Keratinocyte (primary cell): ENCODE results near the gene TTLL6. TPM values are rescaled to one million over a fixed set of nuclear protein-coding genes. Genes with fewer than 3 reads are reported as not detected.

Experiments
- DNase-seq: peaks from one replicate; pipeline ENCODE4 v3.0.0-alpha.2; 2011; ENCODE audit warnings: low read depth, missing footprints, low spot score
- FAIRE-seq: peaks from 2 replicates; lab custom pipeline; 2011; peaks lifted over from hg19 to GRCh38; lab: Jason Lieb, UNC
- H2AFZ ChIP-seq: 2 replicates; pipeline ENCODE4 v1.6.0; 2012; ENCODE audit warnings: low read length, control low read depth, inconsistent platforms; ENCODE audit not compliant: control insufficient read depth
- H3K27ac ChIP-seq: 2 replicates; pipeline ENCODE4 v1.5.1; 2011; ENCODE audit warnings: low read length; ENCODE audit not compliant: control insufficient read depth, insufficient read depth
- H3K27me3 ChIP-seq: 3 replicates; pipeline ENCODE4 v1.6.0; 2011; ENCODE audit warnings: low read length; ENCODE audit not compliant: control insufficient read depth, insufficient read depth; ENCODE audit errors: extremely low read depth
- H3K36me3 ChIP-seq, 2 experiments: 2 replicates in 1 of 2; 3 replicates in 1 of 2; pipeline ENCODE4 v1.5.1; 2011; ENCODE audit warnings: low read length in 2 of 2, mild to moderate bottlenecking in 1 of 2; ENCODE audit not compliant: control insufficient read depth in 2 of 2, insufficient read depth in 2 of 2; ENCODE audit errors: extremely low read depth in 1 of 2
- H3K4me1 ChIP-seq: 3 replicates; pipeline ENCODE4 v1.5.1; 2011; ENCODE audit warnings: low read length; ENCODE audit not compliant: control insufficient read depth, insufficient read depth; ENCODE audit errors: extremely low read depth
- H3K4me2 ChIP-seq: 3 replicates; pipeline ENCODE4 v1.6.0; 2011; ENCODE audit warnings: low read depth, low read length; ENCODE audit not compliant: control insufficient read depth, insufficient read depth; ENCODE audit errors: extremely low read depth
- H3K4me3 ChIP-seq, 3 experiments: fragments of 200-600 bp in 1 of 3; sonication (generic) in 1 of 3; 2 replicates in 2 of 3; 3 replicates in 1 of 3; pipeline ENCODE4 v1.5.1; 2011 to 2016; ENCODE audit warnings: low read length in 3 of 3, mild to moderate bottlenecking in 3 of 3, control low read depth in 2 of 3, inconsistent platforms in 1 of 3, low read depth in 1 of 3, mixed read lengths in 1 of 3, mixed run types in 1 of 3, moderate library complexity in 1 of 3; ENCODE audit not compliant: control insufficient read depth in 2 of 3, insufficient read depth in 2 of 3; ENCODE audit errors: extremely low read depth in 1 of 3
- H3K79me2 ChIP-seq: 2 replicates; pipeline ENCODE4 v1.6.0; 2012; ENCODE audit warnings: low read length; ENCODE audit not compliant: control insufficient read depth, insufficient read depth
- H3K9ac ChIP-seq: 3 replicates; pipeline ENCODE4 v1.6.0; 2011; ENCODE audit warnings: low read length; ENCODE audit not compliant: control insufficient read depth, insufficient read depth; ENCODE audit errors: extremely low read depth
- H3K9me1 ChIP-seq: 3 replicates; pipeline ENCODE4 v1.6.0; 2011; ENCODE audit warnings: low read length; ENCODE audit not compliant: control insufficient read depth, insufficient read depth; ENCODE audit errors: extremely low read depth
- H3K9me3 ChIP-seq: 2 replicates; pipeline ENCODE4 v1.5.1; 2012; ENCODE audit warnings: low read depth, low read length; ENCODE audit not compliant: control insufficient read depth
- H4K20me1 ChIP-seq: 3 replicates; pipeline ENCODE4 v1.6.0; 2011; ENCODE audit warnings: low read length; ENCODE audit not compliant: control insufficient read depth, insufficient read depth; ENCODE audit errors: extremely low read depth
- CTCF ChIP-seq, 3 experiments: IDR thresholded peaks in 1 of 3; conservative IDR thresholded peaks in 1 of 3; optimal IDR thresholded peaks in 1 of 3; 2 replicates in 2 of 3; 3 replicates in 1 of 3; pipeline versions ENCODE3 to v1.5.1; 2011; ENCODE audit warnings: low read length in 3 of 3, mild to moderate bottlenecking in 3 of 3, moderate library complexity in 2 of 3, control low read depth in 1 of 3, inconsistent platforms in 1 of 3; ENCODE audit not compliant: insufficient read depth in 2 of 3; ENCODE audit errors: extremely low read depth in 1 of 3
- EZH2 ChIP-seq: IDR thresholded peaks from one replicate; pipeline ENCODE4 v1.6.1; 2012; ENCODE audit warnings: inconsistent platforms, mild to moderate bottlenecking, low read length, moderate library complexity
- dilution Hi-C: fragments of 300-500 bp; cut with MboI; formaldehyde crosslinking; loops from one replicate; pipeline ENCODE4 v1.7.0; 2020; ENCODE audit warnings: low sequenced_read_pairs; ENCODE audit not compliant: extremely low pct_ligation_motif_present
- polyA plus RNA-seq, 5 experiments: library from polyadenylated mRNA; depleted of rRNA in 3 of 5; stranded (reverse) in 3 of 5; stranded (forward) in 1 of 5; unstranded in 1 of 5; fragments of >200 nt; gene quantifications; 1 replicate in 1 of 5; 2 replicates in 3 of 5; 3 replicates in 1 of 5; pipeline versions ENCODE4 v1.2.1 to v1.2.3, GENCODE V29; 2011 to 2012; ENCODE audit warnings: missing spikeins in 2 of 5, low read depth in 1 of 5, low replicate concordance in 1 of 5

TTLL6 gene
- polyA plus RNA-seq, 1 donor (not counting 4 experiments of a cell fraction or from before 2014, with no cell fraction given): not detected

GRCh38 chr17:48719642-48720265 is 97.3 kb downstream of the TTLL6 start:
- FAIRE-seq (no peak), DNase-seq (no peak)
- peaks cover 4% of the 10 kb centered on the region for H3K4me1 ChIP-seq
- H3K9ac ChIP-seq: no peak overlapping the region
- no peaks in the 10 kb centered on the region for H3K9me3 ChIP-seq
- dilution Hi-C loops: no loop called here
- TF ChIP-seq EZH2: no peak
- H2AFZ ChIP-seq: no peak overlapping the region
- no peaks in the 10 kb centered on the region for H3K36me3 ChIP-seq
- peaks cover 97% of the 10 kb centered on the region for H3K27me3 ChIP-seq
- no peaks in the 10 kb centered on the region for H3K9me1 ChIP-seq
- no peak overlapping the region for H3K4me2 ChIP-seq
- no peak overlapping the region for H3K4me3 ChIP-seq
- no peaks in the 10 kb centered on the region for H3K79me2 ChIP-seq
- H4K20me1 ChIP-seq: peaks cover 7% of the 10 kb centered on the region
- no peak overlapping the region for H3K27ac ChIP-seq

- peaks cover 91% of the 10 kb centered on the region for H3K27me3 ChIP-seq
- FAIRE-seq: no peak
These were observed 98.0 kb downstream of the TTLL6 start for GRCh38 chr17:48718761-48719641.

More at GRCh38 chr17:48718761-48719641, 98.0 kb downstream of the TTLL6 start:
- Histone ChIP-seq H3K79me2 (no peaks in the 10 kb centered on the region), H4K20me1 (peaks cover 7% of the 10 kb centered on the region), H3K4me2 (peak overlapping the region; percentile 27), H2AFZ (no peak overlapping the region), H3K27ac (no peak overlapping the region), H3K9me1 (no peaks in the 10 kb centered on the region), H3K36me3 (no peaks in the 10 kb centered on the region), H3K9ac (no peak overlapping the region), H3K4me3 (no peak overlapping the region), H3K9me3 (no peaks in the 10 kb centered on the region), H3K4me1 (peaks cover 4% of the 10 kb centered on the region)
- dilution Hi-C loops: no loop called here
- TF ChIP-seq EZH2 (peak; percentile 68), CTCF (optimal IDR thresholded peaks at IDR 0.05 in 1 of 3, IDR thresholded peaks at IDR 0.05 in 1 of 3, conservative IDR thresholded peaks at IDR 0.05 in 1 of 3; ENCODE audit: extremely low read depth in 1 of 3, insufficient read depth in 2 of 3, low read length in 3 of 3) (no peak)
- no peak for DNase-seq
